A549 treated with AZD2906 at 1 μM for 4 hours (cell line): Measurements from ENCODE around the gene FXR2. TPM values are rescaled to one million over a fixed set of nuclear protein-coding genes. Genes with fewer than 3 reads are reported as not detected.

Source experiments
- total RNA-seq: library from RNA; stranded (reverse); fragments of 200-300 nt; extraction: Qiagen RNA extraction; gene quantifications from 5 replicates; pipeline ENCODE4 v1.2.3, GENCODE V29; 2022

FXR2 gene
- total RNA-seq = 47.5 to 56.4 TPM (median 54.2 TPM) in 5 replicates

DNA sequence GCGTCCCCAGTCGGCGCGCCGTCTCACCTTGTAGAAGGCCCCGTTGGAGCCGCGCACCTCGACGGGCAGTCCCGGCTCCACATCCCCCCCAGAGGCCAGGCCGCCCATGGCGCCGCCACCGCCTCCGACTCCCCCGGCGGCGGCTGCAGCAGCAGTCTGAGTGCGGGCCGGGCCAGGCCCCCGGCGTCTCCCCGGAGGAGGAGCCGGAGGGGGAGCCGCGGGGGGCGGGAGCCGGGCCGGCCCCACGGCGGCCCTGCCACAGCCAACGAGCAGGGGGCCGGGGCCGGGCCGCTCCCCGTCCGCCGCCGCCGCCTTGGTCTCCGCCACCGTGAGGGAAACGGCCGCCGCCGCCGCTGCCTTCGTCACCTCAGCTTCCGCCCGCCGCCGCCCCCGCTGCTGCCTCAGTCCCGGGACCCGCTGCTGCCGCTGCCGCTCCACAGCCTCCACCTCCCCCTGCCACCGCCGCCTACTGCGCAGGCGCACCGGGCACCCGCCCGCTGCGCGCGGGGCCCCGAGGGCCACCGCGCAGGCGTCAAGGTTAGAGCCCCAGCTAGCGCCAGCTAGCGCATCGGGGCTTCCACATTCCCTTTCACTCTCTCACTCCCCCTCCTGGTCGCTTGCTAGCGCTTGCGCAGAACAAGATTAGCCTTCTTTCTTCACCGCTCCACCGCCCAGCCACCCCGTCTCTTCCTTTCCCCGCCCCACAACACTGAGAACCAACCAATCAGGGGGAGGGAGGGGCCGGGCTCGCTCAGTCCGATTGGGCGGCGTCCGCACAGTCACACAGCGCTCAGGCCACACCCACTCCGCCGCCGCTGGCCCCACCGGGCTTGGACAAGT lies at the start of gene FXR2:
TSS of gene FXR2 (minus strand) at position 473 of the 840 bp plus-strand sequence. CDS start at position 108, 365 bp downstream.

DNA sequence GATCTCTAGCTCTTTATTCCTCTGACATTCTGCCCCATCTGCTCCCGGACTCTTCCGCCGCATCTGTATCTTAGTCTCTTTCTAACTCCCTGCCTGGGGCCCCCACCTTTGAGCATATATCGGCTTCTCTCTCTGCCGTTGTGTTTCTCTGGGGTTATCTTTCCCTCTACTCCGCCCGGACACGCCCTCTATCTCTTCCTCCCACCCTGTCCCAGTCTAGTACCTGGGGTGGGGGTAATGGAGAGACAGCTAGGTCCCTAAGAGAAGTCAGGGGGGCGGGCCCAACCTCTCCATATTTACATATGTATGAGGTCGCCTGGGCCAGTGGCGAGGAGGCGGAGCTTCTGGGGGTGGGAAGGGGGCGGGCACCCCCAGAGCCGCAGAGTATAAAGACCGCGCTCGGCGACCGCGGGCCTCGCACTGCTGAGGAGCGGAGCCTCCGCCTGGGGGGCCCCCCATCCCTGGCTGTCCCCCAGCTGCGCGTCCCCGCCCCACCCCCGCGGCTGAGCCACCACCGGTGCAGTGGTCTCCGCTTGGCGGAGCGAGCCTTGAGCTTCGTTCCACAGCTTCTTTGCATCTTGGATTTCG lies 35.9 kb upstream of the FXR2 start, which contains the start of gene ATP1B2:
TSS of gene ATP1B2 (plus strand) at position 418 of the 588 bp plus-strand sequence. CDS start 593 bp downstream, outside the sequence.

DNA sequence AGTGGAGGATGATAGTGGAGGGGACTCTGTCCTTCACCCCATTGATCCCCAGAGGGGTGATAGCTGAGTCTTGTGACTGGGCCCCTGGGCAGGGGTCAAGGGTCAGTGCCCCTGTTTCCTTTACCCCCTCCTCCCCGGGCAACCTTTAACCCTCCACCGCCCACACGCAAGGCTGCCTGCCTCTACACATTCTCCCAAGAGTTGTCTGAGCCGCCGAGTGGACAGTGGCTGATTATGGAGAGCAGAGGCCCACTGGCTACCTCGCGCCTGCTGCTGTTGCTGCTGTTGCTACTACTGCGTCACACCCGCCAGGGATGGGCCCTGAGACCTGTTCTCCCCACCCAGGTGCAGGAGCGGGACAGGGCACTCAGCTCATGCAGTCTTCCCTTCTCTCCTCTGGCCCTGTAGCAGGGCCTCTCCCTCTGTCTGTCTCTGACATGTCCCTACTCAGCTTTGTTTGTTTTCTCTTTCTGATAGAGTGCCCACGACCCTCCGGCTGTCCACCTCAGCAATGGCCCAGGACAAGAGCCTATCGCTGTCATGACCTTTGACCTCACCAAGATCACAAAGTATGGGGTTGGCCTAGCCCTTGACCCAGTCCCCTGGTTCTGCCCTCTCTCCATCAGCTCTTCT lies 15.4 kb upstream of the FXR2 start, which contains the start of gene SHBG:
TSS of gene SHBG (plus strand) at position 197 of the 633 bp plus-strand sequence. CDS start at position 235, 38 bp downstream.

DNA sequence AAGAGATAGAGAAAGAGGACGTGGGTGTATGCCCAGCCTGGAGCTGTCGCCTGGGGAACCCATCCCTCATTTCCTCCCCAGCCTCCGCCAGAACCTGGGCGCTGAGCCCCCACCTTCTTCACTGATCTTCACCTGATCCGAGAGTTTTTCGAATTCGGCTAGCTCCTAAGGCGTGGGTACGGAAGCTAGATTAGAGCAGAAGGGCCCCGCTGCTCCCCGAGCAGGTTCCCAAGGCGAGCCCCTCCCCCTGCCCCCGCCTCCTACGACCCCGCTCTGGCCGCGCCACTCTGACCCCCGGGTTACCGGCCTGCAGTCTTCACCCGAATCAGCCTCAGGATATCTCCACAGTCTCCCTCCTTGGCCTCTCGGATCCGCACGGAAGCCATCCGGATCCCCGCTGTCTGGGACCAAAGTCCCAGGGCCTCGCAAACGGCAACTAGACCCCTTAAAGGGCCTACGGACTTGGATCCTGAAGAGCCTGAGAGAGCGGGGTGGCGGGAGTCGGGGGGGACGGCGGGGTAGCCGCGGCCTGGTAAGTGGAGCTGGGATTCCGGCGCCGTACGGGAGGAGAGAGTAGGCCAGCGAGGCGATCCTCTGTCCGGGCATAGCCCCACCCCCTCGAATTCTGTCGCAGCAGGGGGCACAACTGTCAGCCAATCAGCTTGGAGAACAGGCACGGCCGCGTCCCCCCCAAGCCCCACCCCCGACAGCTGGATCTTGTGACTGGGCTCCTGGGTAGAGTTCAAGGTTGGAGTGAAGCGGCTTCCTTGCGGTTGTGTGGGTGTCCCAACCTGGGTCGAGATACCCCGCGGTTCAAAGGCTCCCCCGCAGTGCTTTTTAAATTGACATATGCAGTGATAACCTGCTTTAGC lies 12.8 kb upstream of the FXR2 start, which contains the start of gene SAT2:
TSS of gene SAT2 (minus strand) at position 572 of the 872 bp plus-strand sequence. CDS start at position 386, 186 bp downstream.

DNA sequence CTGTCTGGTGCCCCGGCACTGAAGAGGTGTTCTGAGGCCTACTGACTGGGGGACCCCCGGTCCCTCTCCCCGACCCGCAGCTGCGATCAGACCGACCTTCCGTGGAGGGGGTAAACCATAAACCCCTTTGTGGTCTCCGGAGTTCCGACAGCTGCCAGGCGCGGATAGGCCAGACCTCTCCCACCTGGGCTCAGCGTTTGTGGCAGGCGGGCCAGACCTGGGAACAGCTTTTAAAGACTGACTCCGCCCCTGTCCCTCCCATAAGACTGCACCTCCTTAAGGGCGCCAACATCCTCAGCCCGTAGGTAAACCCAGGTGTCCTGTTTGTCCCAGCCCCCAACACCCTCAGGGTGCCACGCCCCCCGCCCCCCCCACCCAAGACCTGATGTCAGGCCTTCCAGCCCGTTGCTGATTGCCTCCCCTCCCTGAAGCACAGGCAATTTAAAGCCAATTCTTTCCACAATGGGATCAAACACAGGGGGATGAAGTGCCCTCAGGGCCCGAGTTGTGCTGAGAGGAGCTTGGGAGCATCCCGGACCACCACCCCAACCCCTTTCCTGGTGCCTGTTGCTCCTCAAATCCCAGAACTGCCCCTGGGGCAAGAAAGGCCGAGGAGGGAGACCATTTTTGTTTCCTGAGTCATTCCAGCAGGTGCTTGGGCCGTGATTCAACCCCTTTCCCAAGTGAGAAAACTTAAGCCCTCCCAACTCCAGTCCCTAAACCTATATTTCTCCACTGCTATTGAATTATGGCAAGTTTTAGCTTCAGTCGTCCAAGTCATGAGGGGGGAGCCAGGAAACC lies 24.6 kb downstream of the FXR2 start, which contains the start of gene SOX15:
TSS of gene SOX15 (minus strand) at position 204 of the 801 bp plus-strand sequence. CDS start 418 bp downstream, outside the sequence.

DNA sequence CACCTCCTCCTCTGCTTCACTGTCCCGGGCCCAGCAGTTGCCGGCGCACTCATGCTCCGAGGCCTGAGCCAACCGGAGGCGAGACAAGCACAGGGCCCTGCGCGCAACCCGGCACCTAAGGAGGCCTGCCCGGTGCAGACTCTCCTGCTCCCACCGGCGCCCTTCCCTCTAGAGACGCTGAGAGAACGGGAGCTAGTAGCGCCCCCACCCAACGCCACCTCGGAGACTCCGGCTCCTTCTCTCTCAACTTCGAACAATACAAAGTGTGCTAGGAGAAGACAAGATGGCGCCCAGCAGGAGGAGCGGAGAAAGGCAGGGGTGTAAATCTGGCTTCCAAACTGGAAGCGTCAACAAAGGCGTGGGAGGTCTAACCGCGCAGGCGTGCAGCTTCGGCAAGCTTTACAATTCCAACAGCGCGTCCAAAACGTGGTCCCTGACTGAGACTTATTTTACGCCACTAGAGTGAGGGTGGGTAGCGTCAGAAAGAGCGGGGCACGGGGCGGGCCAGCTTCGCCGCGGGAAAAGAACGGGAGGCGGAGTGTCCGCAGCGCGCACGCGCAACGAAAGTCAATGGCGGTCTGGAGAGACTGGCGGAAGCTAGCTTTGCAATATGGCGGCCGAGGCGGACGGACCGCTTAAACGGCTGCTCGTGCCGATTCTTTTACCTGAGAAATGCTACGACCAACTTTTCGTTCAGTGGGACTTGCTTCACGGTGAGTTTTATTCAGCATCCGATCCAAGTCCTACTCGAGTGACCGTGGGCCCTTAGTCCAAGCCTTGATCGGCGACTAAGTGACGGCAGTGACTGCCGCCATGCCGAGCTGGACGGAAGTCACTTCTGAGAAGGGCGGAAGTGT lies 31.2 kb downstream of the FXR2 start, which contains the start of gene MPDU1:
TSS of gene MPDU1 (plus strand) at position 600 of the 857 bp plus-strand sequence. CDS start at position 611, 11 bp downstream.

DNA sequence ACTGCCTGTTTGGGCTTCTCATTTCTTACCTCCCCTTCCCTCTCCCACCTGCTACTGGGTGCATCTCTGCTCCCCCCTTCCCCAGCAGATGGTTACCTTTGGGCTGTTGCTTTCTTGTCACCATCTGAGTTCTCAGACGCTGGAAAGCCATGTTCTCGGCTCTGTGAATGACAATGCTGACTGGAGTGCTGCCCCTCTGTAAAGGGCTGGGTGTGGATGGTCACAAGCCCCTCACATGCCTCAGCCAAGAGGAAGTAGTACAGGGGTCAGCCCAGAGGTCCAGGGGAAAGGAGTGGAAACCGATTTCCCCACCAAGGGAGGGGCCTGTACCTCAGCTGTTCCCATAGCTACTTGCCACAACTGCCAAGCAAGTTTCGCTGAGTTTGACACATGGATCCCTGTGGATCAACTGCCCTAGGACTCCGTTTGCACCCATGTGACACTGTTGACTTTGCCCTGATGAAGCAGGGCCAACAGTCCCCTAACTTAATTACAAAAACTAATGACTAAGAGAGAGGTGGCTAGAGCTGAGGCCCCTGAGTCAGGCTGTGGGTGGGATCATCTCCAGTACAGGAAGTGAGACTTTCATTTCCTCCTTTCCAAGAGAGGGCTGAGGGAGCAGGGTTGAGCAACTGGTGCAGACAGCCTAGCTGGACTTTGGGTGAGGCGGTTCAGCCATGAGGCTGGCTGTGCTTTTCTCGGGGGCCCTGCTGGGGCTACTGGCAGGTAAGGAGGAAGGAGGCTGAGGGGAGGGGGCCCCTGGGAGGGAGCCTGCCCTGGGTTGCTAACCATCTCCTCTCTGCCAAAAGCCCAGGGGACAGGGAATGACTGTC lies 35.5 kb downstream of the FXR2 start, which contains the start of gene CD68:
TSS of gene CD68 (plus strand) at position 638 of the 833 bp plus-strand sequence. CDS start at position 678, 40 bp downstream.

DNA sequence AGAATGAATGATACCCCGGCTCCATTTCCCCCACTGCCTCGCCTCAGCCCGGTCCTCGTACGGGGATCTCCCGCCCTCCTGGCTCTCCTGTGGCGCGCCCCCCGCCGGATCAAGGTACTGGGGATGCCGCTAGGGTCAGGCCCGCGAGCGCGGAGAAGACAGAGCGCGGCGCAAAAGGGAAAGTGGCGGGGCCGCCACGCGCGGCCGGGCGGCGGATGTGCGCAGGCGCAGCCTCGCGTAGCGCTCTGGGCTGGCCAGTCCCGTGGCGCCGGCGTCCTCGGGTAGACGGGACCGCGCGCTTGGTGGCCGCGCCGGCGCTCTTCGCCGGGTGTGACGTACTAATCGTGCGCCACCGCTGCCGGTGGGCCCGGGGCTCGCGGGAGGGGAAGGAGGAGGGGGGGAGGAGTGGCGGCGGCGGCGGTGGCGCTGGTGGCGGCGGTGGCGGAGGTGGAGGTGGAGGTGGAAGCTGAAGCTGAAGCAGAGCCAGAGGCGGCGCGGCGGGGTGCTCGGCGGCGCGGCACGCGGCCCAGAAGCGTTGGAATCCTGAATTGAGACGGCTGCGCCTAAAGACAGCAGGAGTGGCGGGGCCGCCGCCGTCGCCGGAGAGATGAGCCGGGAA lies 53.0 kb downstream of the FXR2 start, which contains the start of gene SENP3:
TSS of gene SENP3 (plus strand) at position 331 of the 619 bp plus-strand sequence. CDS start 1,158 bp downstream, outside the sequence.

DNA sequence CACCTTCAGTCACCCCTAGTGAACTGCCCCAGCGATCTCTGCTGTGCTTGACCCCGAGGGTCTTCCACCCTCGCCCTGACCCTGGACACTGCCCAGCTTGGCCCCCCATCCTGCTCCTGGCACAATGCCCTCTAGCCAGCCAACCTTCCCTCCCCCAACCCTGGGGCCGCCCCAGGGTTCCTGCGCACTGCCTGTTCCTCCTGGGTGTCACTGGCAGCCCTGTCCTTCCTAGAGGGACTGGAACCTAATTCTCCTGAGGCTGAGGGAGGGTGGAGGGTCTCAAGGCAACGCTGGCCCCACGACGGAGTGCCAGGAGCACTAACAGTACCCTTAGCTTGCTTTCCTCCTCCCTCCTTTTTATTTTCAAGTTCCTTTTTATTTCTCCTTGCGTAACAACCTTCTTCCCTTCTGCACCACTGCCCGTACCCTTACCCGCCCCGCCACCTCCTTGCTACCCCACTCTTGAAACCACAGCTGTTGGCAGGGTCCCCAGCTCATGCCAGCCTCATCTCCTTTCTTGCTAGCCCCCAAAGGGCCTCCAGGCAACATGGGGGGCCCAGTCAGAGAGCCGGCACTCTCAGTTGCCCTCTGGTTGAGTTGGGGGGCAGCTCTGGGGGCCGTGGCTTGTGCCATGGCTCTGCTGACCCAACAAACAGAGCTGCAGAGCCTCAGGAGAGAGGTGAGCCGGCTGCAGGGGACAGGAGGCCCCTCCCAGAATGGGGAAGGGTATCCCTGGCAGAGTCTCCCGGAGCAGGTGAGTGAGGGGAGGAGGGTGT lies 56.0 kb downstream of the FXR2 start, which contains the start of gene TNFSF13:
TSS of gene TNFSF13 (plus strand) at position 207 of the 776 bp plus-strand sequence. CDS start at position 497, 290 bp downstream.

DNA sequence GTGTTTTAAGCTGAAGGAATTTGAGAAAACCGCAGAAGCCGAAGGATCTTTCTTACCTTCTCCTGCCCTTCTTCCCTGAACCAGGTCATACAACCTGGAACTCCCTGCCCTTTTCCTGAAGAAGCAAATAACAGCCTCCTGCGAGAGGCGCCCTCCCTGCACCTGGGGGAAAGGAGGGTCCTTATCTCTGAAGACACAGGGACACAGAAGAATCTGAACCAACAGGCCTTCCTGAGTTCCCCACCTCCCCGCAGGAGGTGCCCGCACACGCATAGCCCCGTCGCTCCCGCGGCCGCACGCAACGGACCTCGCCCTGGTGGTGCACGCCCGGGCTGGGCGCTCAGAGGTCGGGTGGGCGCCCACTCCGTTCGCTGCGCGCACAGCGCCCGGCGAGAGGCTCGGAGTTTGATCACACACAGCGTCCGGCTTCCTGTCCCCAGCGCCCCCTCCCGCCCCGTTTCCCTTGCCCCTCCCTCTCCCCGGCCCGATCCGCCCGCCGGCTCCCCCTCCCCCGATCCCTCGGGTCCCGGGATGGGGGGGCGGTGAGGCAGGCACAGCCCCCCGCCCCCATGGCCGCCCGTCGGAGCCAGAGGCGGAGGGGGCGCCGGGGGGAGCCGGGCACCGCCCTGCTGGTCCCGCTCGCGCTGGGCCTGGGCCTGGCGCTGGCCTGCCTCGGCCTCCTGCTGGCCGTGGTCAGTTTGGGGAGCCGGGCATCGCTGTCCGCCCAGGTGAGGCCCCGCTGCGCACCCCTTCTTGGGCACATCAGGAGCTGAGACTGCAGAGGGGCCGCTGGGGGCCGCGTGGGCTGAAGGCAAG lies 65.9 kb downstream of the FXR2 start, which contains the start of gene TNFSF12:
TSS of gene TNFSF12 (plus strand) at position 474 of the 816 bp plus-strand sequence. CDS start at position 570, 96 bp downstream.

Other genes with a start within 250 kb of the FXR2 start
- gene TNK1, start 233.8 kb downstream of the FXR2 start, total RNA-seq = 1.3 to 1.6 TPM (median 1.5 TPM) in 5 replicates
- 38.6 to 48.9 TPM (median 44.7 TPM) in 5 replicates for gene PLSCR3, start 220.4 kb downstream of the FXR2 start, total RNA-seq
- gene TMEM256, start 210.8 kb downstream of the FXR2 start, total RNA-seq = 180 to 224 TPM (median 215 TPM) in 5 replicates
- gene NLGN2, start 207.1 kb downstream of the FXR2 start, total RNA-seq = 13.3 to 17.6 TPM (median 17.1 TPM) in 5 replicates
- gene SPEM1, start 194.6 kb downstream of the FXR2 start, total RNA-seq = 0.06 to 0.13 TPM in 2 of 5 replicates, not detected in the others
- gene SPEM2, start 189.3 kb downstream of the FXR2 start, total RNA-seq = 0.03 to 0.07 TPM (median 0.06 TPM) in 3 of 5 replicates, not detected in the others
- gene SPEM3, start 186.0 kb downstream of the FXR2 start, total RNA-seq = 0.02 to 0.03 TPM (median 0.02 TPM) in 3 of 5 replicates, not detected in the others
- gene TMEM102, start 179.5 kb downstream of the FXR2 start, total RNA-seq = 10.8 to 13.9 TPM (median 13.3 TPM) in 5 replicates
- gene FGF11, start 175.4 kb downstream of the FXR2 start, total RNA-seq = 0.76 to 1.2 TPM (median 0.85 TPM) in 5 replicates
- 8.0 to 11.6 TPM (median 10.2 TPM) in 5 replicates for gene CHRNB1, start 169.8 kb downstream of the FXR2 start, total RNA-seq
- 21.0 to 25.5 TPM (median 24.1 TPM) in 5 replicates for gene ZBTB4, start 135.3 kb downstream of the FXR2 start, total RNA-seq
- gene SLC35G6, start 133.5 kb downstream of the FXR2 start, total RNA-seq = not detected in 5 replicates
- 72.5 to 86.2 TPM (median 79.8 TPM) in 5 replicates for gene POLR2A, start 130.5 kb downstream of the FXR2 start, total RNA-seq
- gene TNFSF12, start 65.8 kb downstream of the FXR2 start, total RNA-seq = 8.2 to 13.3 TPM (median 13.0 TPM) in 5 replicates
- 0.49 to 1.1 TPM (median 0.68 TPM) in 5 replicates for gene TNFSF13, start 56.1 kb downstream of the FXR2 start, total RNA-seq
- 84.9 to 95.8 TPM (median 95.7 TPM) in 5 replicates for gene SENP3, start 53.0 kb downstream of the FXR2 start, total RNA-seq
- gene CD68, start 35.3 kb downstream of the FXR2 start, total RNA-seq = 27.0 to 34.4 TPM (median 31.4 TPM) in 5 replicates
- gene MPDU1, start 31.0 kb downstream of the FXR2 start, total RNA-seq = 111 to 143 TPM (median 116 TPM) in 5 replicates
- gene SOX15, start 24.8 kb downstream of the FXR2 start, total RNA-seq = 0.16 to 0.52 TPM (median 0.31 TPM) in 5 replicates
- 60.3 to 85.9 TPM (median 73.8 TPM) in 5 replicates for gene SAT2, start 12.9 kb upstream of the FXR2 start, total RNA-seq
- 0.45 to 0.90 TPM (median 0.73 TPM) in 5 replicates for gene SHBG, start 15.2 kb upstream of the FXR2 start, total RNA-seq
- gene ATP1B2, start 36.0 kb upstream of the FXR2 start, total RNA-seq = 0.15 to 0.33 TPM (median 0.22 TPM) in 5 replicates
- gene TP53, start 72.6 kb upstream of the FXR2 start, total RNA-seq = 42.0 to 45.0 TPM (median 44.1 TPM) in 5 replicates
- 31.4 to 42.9 TPM (median 39.7 TPM) in 5 replicates for gene WRAP53, start 73.6 kb upstream of the FXR2 start, total RNA-seq
- 1.2 to 1.6 TPM (median 1.3 TPM) in 5 replicates for gene EFNB3, start 90.3 kb upstream of the FXR2 start, total RNA-seq
- 0.02 to 0.05 TPM (median 0.03 TPM) in 5 replicates for gene DNAH2, start 102.8 kb upstream of the FXR2 start, total RNA-seq
- 11.9 to 15.7 TPM (median 13.1 TPM) in 5 replicates for gene KDM6B, start 219.3 kb upstream of the FXR2 start, total RNA-seq
- gene TMEM88, start 240.2 kb upstream of the FXR2 start, total RNA-seq = 0.20 to 0.89 TPM (median 0.71 TPM) in 5 replicates
- gene NAA38, start 242.7 kb upstream of the FXR2 start, total RNA-seq = 161 to 242 TPM (median 226 TPM) in 5 replicates
- 17.9 to 20.5 TPM (median 18.6 TPM) in 5 replicates for gene CYB5D1, start 243.1 kb upstream of the FXR2 start, total RNA-seq